Caco-2 (cell line): ENCODE data around the gene MESD. TPM values are rescaled to one million over a fixed set of nuclear protein-coding genes. Genes with fewer than 3 reads are reported as not detected.

ENCODE experiments used
- BruUV-seq: library from RNA; stranded (reverse); fragments of 400-500 nt; replicated peaks from 2 replicates; lab custom pipeline; 2021; lab: Mats Ljungman, UMichigan
- CTCF ChIA-PET: fragments of 300-600 bp; sonication (Branson Sonifier 250); formaldehyde crosslinking; loops from one replicate; lab custom pipeline; 2022; ENCODE audit warnings: antibody characterized with exemption; lab: Charles Lee
- POLR2A ChIA-PET: fragments of 300-600 bp; sonication (Branson Sonifier 250); formaldehyde crosslinking; loops from one replicate; lab custom pipeline; 2022; ENCODE audit warnings: antibody characterized with exemption; lab: Charles Lee
- DNase-seq, 2 experiments: peaks; one replicate each; pipeline versions ENCODE4 v3.0.0 to v3.0.0-alpha.2; 2020 to 2022
- H3K27me3 ChIP-seq: replicated peaks from 2 replicates; pipeline ENCODE4 v1.6.0; 2011; ENCODE audit warnings: low read length; ENCODE audit not compliant: control insufficient read depth, insufficient read depth
- H3K36me3 ChIP-seq: 2 replicates; pipeline ENCODE4 v1.5.1; 2011; ENCODE audit warnings: low read length; ENCODE audit not compliant: control insufficient read depth, insufficient read depth
- H3K4me1 ChIP-seq: fragments of 250-450 bp; sonication (Bioruptor Pico); 2 replicates; pipeline ENCODE4 v1.5.1; 2020; ENCODE audit warnings: mild to moderate bottlenecking
- H3K4me3 ChIP-seq: 2 replicates; pipeline ENCODE4 v1.5.1; 2011; ENCODE audit warnings: low read depth, mild to moderate bottlenecking, control low read depth, low read length
- H3K9me3 ChIP-seq: fragments of 250-450 bp; sonication (Bioruptor Pico); 2 replicates; pipeline ENCODE4 v1.5.1; 2020; ENCODE audit warnings: mild to moderate bottlenecking, moderate library complexity
- H3K27ac Mint-ChIP-seq: one replicate; pipeline ENCODE4 v1.8.0; 2022; ENCODE audit warnings: mixed read lengths; ENCODE audit not compliant: unreplicated experiment
- H3K27me3 Mint-ChIP-seq: one replicate; pipeline ENCODE4 v1.8.0; 2022; ENCODE audit warnings: mixed read lengths; ENCODE audit not compliant: insufficient read depth, unreplicated experiment
- H3K36me3 Mint-ChIP-seq: one replicate; pipeline ENCODE4 v1.8.0; 2022; ENCODE audit warnings: mild to moderate bottlenecking, mixed read lengths; ENCODE audit not compliant: insufficient read depth, unreplicated experiment
- H3K4me1 Mint-ChIP-seq: one replicate; pipeline ENCODE4 v1.8.0; 2022; ENCODE audit warnings: low read depth, mixed read lengths; ENCODE audit not compliant: unreplicated experiment
- H3K4me3 Mint-ChIP-seq: one replicate; pipeline ENCODE4 v1.8.0; 2022; ENCODE audit warnings: mild to moderate bottlenecking, moderate library complexity, mixed read lengths; ENCODE audit not compliant: unreplicated experiment
- H3K9me3 Mint-ChIP-seq: one replicate; pipeline ENCODE4 v1.8.0; 2022; ENCODE audit warnings: mixed read lengths; ENCODE audit not compliant: unreplicated experiment
- CTCF ChIP-seq, 2 experiments: fragments of 200-600 bp in 1 of 2; IDR thresholded peaks; 1 replicate in 1 of 2; 2 replicates in 1 of 2; pipeline versions ENCODE4 v1.5.1 to v1.8.0; 2011 to 2022; ENCODE audit warnings: antibody characterized with exemption in 1 of 2, control low read depth in 1 of 2, inconsistent platforms in 1 of 2, low read depth in 1 of 2, low read length in 1 of 2, mild to moderate bottlenecking in 1 of 2, moderate library complexity in 1 of 2; ENCODE audit not compliant: insufficient read depth in 1 of 2, severe bottlenecking in 1 of 2, unreplicated experiment in 1 of 2
- intact Hi-C: fragments of 100-400 bp; cut with micrococcal nuclease; formaldehyde crosslinking; loops from one replicate; pipeline ENCODE4 v1.10.0; 2022; ENCODE audit not compliant: unreplicated experiment
- total RNA-seq: library from RNA; stranded (reverse); gene quantifications from 2 replicates; pipeline ENCODE4 v1.2.3, GENCODE V29; 2022

The MESD gene
- total RNA-seq, 1 experiment from 2014 or later: 30.3 TPM

- Mint-ChIP-seq H3K27me3 (no peaks in the 10 kb centered on the region), H3K27ac (no peak overlapping the region), H3K9me3 (no peaks in the 10 kb centered on the region), H3K4me3 (no peak overlapping the region), H3K36me3 (peaks cover 37% of the 10 kb centered on the region), H3K4me1 (peaks cover 6% of the 10 kb centered on the region)
- no peak overlapping the region for H3K4me3 ChIP-seq
- BruUV-seq: no TSS peak
- CTCF ChIA-PET: no interaction called here
- intact Hi-C loops: loop anchor here (10.0 kb wide), 1 partner anchor 288 kb away; no protein-coding TSS in a partner anchor
- no peak for TF ChIP-seq CTCF (IDR thresholded peaks at IDR 0.05; ENCODE audit: insufficient read depth in 1 of 2, low read depth in 1 of 2, low read length in 1 of 2, severe bottlenecking in 1 of 2, unreplicated experiment in 1 of 2)
- H3K27me3 ChIP-seq: no peaks in the 10 kb centered on the region
- no peak for DNase-seq
- no peaks in the 10 kb centered on the region for H3K9me3 ChIP-seq
- H3K4me1 ChIP-seq: no peaks in the 10 kb centered on the region
- POLR2A ChIA-PET: no interaction called here
- H3K36me3 ChIP-seq: peaks cover 1% of the 10 kb centered on the region; the same call in 1 of the 2 replicates
Observed at GRCh38 chr15:80976851-80977250, 12.8 kb downstream of the MESD start.

GRCh38 chr15:80974914-80975313, 14.7 kb downstream of the MESD start:
- Mint-ChIP-seq H3K27me3 (no peaks in the 10 kb centered on the region), H3K9me3 (no peaks in the 10 kb centered on the region), H3K4me1 (peaks cover 13% of the 10 kb centered on the region), H3K4me3 (no peak overlapping the region), H3K36me3 (peaks cover 30% of the 10 kb centered on the region), H3K27ac (no peak overlapping the region)
- no TSS peak for BruUV-seq
- H3K9me3 ChIP-seq: no peaks in the 10 kb centered on the region
- no peak overlapping the region for H3K4me3 ChIP-seq
- CTCF ChIA-PET: interaction anchor here (0.9 kb wide), 1 partner anchor 198 kb away, joined by 3 read pairs; no protein-coding TSS in a partner anchor
- intact Hi-C loops: loop anchor here (10.0 kb wide), 1 partner anchor 290 kb away; no protein-coding TSS in a partner anchor
- no peak for DNase-seq
- no peak for TF ChIP-seq CTCF (IDR thresholded peaks at IDR 0.05; ENCODE audit: insufficient read depth in 1 of 2, low read depth in 1 of 2, low read length in 1 of 2, severe bottlenecking in 1 of 2, unreplicated experiment in 1 of 2)
- POLR2A ChIA-PET: no interaction called here
- peaks cover 1% of the 10 kb centered on the region; the same call in 1 of the 2 replicates for H3K36me3 ChIP-seq
- H3K4me1 ChIP-seq: no peaks in the 10 kb centered on the region
- H3K27me3 ChIP-seq: no peaks in the 10 kb centered on the region

DNA sequence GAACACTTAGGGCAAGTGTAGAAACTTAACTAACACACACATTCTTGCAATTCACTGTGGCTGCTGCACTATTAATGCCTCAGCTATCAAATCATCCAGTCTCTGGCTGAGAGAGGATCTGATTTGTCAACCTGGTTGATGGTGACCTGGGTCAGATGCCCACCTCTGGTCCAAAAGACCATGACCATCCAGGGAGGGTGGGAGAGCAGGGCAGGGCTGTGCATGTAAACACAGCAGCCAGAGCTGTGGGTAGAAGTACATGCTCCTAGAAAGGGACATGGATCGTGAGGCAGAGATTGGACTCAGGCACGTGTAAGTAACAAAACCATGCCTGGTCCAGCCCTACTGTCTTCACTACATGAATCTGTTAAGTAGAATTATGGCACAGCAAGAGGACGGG, 17.3 kb downstream of the MESD start:
- CTCF ChIA-PET: no interaction called here

More for the DNA sequence above, 17.3 kb downstream of the MESD start:
- H3K36me3 ChIP-seq: peaks cover 1% of the 10 kb centered on the region; the same call in 1 of the 2 replicates
- Mint-ChIP-seq H3K4me3 (no peak overlapping the region), H3K36me3 (peaks cover 11% of the 10 kb centered on the region), H3K27me3 (no peaks in the 10 kb centered on the region), H3K27ac (no peak overlapping the region), H3K4me1 (peaks cover 7% of the 10 kb centered on the region), H3K9me3 (no peaks in the 10 kb centered on the region)
- DNase-seq: no peak
- intact Hi-C loops: loop anchor here (10.0 kb wide), 1 partner anchor 293 kb away; no protein-coding TSS in a partner anchor
- no peak overlapping the region for H3K4me3 ChIP-seq
- H3K27me3 ChIP-seq: no peaks in the 10 kb centered on the region
- H3K4me1 ChIP-seq: peaks cover 11% of the 10 kb centered on the region
- no peaks in the 10 kb centered on the region for H3K9me3 ChIP-seq
- BruUV-seq: no TSS peak
- POLR2A ChIA-PET: no interaction called here
- no peak for TF ChIP-seq CTCF (IDR thresholded peaks at IDR 0.05; ENCODE audit: insufficient read depth in 1 of 2, low read depth in 1 of 2, low read length in 1 of 2, severe bottlenecking in 1 of 2, unreplicated experiment in 1 of 2)
